ENCODE measurements around the gene OR8S1. TPM values are rescaled to one million over a fixed set of nuclear protein-coding genes. Genes with fewer than 3 reads are reported as not detected.
"Not testable (repeated sequence)": the region's sequence is repeated elsewhere in the genome, so short reads cannot be mapped to it uniquely, and the experiment has no call there.

OR8S1 gene
- total and polyA plus RNA-seq, 4 donors: not detected

DNA sequence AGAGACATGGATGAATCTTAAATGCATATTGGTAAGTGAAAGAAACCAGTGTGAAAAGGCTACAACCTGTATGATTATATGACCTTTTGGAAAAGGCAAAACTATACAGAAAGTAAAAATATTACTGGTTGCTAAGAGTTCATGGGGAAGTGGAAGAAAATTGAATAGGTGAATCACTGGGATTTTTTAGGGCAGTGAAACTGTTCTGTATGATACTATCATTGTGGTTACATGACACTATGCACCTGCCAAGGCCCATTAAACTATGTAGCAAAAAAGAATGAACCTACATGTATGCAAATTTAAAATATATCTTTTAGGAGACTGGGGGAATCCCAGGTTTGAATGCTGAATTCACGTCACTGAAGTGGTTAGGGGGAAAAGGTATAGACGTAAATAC is 12.6 kb upstream of the OR8S1 start (continued):
- TF ChIP-seq, protein P1, sequence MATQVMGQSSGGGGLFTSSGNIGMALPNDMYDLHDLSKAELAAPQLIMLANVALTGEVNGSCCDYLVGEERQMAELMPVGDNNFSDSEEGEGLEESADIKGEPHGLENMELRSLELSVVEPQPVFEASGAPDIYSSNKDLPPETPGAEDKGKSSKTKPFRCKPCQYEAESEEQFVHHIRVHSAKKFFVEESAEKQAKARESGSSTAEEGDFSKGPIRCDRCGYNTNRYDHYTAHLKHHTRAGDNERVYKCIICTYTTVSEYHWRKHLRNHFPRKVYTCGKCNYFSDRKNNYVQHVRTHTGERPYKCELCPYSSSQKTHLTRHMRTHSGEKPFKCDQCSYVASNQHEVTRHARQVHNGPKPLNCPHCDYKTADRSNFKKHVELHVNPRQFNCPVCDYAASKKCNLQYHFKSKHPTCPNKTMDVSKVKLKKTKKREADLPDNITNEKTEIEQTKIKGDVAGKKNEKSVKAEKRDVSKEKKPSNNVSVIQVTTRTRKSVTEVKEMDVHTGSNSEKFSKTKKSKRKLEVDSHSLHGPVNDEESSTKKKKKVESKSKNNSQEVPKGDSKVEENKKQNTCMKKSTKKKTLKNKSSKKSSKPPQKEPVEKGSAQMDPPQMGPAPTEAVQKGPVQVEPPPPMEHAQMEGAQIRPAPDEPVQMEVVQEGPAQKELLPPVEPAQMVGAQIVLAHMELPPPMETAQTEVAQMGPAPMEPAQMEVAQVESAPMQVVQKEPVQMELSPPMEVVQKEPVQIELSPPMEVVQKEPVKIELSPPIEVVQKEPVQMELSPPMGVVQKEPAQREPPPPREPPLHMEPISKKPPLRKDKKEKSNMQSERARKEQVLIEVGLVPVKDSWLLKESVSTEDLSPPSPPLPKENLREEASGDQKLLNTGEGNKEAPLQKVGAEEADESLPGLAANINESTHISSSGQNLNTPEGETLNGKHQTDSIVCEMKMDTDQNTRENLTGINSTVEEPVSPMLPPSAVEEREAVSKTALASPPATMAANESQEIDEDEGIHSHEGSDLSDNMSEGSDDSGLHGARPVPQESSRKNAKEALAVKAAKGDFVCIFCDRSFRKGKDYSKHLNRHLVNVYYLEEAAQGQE (IDR thresholded peaks at IDR 0.05): no peak

DNA sequence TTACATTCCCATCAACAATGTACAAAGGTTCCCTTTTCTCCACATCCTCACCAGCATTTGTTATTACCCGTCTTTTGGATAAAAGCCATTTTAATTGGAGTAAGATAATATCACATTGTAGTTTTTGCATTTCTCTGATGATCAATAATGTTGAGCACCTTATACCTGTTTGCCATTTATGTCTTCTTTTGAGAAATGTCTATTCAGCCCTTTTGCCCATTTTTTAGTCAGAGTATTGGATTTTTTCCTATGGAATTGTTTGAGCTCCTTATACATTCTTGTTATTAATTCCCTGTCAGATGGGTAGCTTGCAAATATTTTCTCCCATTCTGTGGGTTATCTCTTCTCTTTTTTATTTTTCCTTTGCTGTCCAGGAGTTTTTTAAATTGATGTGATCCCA is 10.7 kb upstream of the OR8S1 start:
- TF ChIP-seq FOXA1 (IDR thresholded peaks at IDR 0.05) (no peak), FOXA2 (IDR thresholded peaks at IDR 0.05) (no peak), RXRA (IDR thresholded peaks at IDR 0.05) (no peak)
- TF ChIP-seq, protein P2, sequence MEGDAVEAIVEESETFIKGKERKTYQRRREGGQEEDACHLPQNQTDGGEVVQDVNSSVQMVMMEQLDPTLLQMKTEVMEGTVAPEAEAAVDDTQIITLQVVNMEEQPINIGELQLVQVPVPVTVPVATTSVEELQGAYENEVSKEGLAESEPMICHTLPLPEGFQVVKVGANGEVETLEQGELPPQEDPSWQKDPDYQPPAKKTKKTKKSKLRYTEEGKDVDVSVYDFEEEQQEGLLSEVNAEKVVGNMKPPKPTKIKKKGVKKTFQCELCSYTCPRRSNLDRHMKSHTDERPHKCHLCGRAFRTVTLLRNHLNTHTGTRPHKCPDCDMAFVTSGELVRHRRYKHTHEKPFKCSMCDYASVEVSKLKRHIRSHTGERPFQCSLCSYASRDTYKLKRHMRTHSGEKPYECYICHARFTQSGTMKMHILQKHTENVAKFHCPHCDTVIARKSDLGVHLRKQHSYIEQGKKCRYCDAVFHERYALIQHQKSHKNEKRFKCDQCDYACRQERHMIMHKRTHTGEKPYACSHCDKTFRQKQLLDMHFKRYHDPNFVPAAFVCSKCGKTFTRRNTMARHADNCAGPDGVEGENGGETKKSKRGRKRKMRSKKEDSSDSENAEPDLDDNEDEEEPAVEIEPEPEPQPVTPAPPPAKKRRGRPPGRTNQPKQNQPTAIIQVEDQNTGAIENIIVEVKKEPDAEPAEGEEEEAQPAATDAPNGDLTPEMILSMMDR (IDR thresholded peaks at IDR 0.05; ENCODE audit: low read depth, low read length, missing input control): no peak
- DNase-seq (ENCODE audit: low spot score): no peak
- H3K4me1 ChIP-seq (ENCODE audit: control insufficient read depth in 4 of 4, insufficient read depth in 4 of 4, low read length in 3 of 4): no peaks in the 10 kb centered on the region
- H3K9me3 ChIP-seq (ENCODE audit: control insufficient read depth in 4 of 4, low read length in 3 of 4): peaks cover 0 to 2% (median 0%) of the 10 kb centered on the region in 4 donors
- H3K4me3 ChIP-seq (ENCODE audit: low read depth in 1 of 3, low read length in 3 of 3): no peak overlapping the region
- H3K36me3 ChIP-seq (ENCODE audit: control insufficient read depth in 4 of 4, insufficient read depth in 3 of 4, low read depth in 1 of 4, low read length in 3 of 4): no peaks in the 10 kb centered on the region
- H3K27me3 ChIP-seq (ENCODE audit: control insufficient read depth in 4 of 4, insufficient read depth in 4 of 4, low read length in 3 of 4): peaks cover 0 to 7% (median 0%) of the 10 kb centered on the region in 4 donors
- H3K9ac ChIP-seq (ENCODE audit: low read depth in 1 of 2, low read length in 2 of 2): no peak overlapping the region
- 81% methylated on average over 1 of the region's 1 CpG for WGBS
- H3K27ac ChIP-seq (ENCODE audit: low read depth in 1 of 2, low read length in 2 of 2): no peak overlapping the region

DNA sequence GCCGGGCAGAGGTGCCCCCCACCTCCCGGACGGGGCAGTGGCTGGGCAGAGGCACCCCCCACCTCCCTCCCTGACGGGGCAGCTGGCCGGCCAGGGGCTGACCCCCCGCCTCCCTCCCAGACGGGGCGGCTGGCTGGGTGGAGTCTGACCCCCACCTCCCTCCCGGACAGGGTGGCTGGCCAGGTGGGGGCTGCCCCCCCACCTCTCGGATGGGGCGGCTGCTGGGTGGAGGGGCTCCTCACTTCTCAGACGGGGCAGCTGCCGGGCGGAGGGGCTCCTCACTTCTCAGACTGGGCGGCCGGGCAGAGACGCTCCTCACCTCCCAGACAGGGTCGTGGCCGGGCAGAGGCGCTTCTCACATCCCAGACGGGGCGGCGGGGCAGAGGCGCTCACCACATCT is 5.1 kb upstream of the OR8S1 start:
- not testable (repeated sequence) for DNase-seq (ENCODE audit: low spot score); H3K4me1 ChIP-seq (ENCODE audit: control insufficient read depth in 4 of 4, insufficient read depth in 4 of 4, low read length in 3 of 4); H3K9me3 ChIP-seq (ENCODE audit: control insufficient read depth in 4 of 4, low read length in 3 of 4); H3K36me3 ChIP-seq (ENCODE audit: control insufficient read depth in 4 of 4, insufficient read depth in 3 of 4, low read depth in 1 of 4, low read length in 3 of 4); H3K27me3 ChIP-seq (ENCODE audit: control insufficient read depth in 4 of 4, insufficient read depth in 4 of 4, low read length in 3 of 4); H3K27ac ChIP-seq (ENCODE audit: low read depth in 1 of 2, low read length in 2 of 2); H3K4me3 ChIP-seq (ENCODE audit: low read depth in 1 of 3, low read length in 3 of 3); H3K9ac ChIP-seq (ENCODE audit: low read depth in 1 of 2, low read length in 2 of 2)
- 91% methylated on average over 24 of the region's 24 CpGs for WGBS

DNA sequence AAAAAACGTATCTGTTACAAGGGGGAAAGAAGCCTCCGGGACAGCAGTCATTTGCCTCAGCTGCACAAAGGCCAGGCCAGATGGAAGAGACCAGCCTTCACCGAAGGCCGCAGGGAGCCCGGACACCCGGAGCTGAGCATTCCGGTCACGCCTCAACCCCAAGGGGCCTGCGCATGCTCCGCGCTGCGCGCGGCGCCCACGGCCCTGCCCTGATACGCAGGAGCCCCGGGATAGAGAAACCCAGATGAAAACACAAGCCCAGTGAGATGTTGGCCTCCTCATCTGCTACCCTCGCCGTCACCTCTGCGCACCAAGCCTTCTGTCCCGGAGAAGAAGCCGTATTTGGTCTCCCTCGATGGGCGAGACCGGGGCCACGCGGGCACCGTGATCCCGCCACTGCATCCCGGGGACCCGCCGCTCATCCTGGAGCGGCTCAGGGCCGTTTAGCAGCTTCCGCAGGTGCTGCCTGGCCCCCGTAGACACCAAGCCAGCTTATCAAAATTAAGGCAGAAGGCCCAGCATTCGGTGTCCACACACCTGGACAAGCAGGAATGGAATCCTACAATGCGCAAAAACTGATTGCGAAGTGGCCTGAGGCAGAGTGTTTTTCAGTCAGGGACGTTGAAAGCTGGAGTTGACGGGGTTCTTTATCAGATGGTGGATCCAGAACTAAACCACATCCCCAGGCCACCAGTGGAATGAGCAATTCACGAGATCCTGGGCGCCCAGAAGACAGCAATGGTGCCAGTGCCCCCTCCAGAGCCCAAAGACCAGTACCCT is 2.6 kb downstream of the OR8S1 start:
- Histone ChIP-seq H3K4me1 (ENCODE audit: control insufficient read depth in 4 of 4, insufficient read depth in 4 of 4, low read length in 3 of 4) (no peaks in the 10 kb centered on the region), H3K27ac (ENCODE audit: low read depth in 1 of 2, low read length in 2 of 2) (no peak overlapping the region), H3K9me3 (ENCODE audit: control insufficient read depth in 4 of 4, low read length in 3 of 4) (no peaks in the 10 kb centered on the region), H3K4me3 (ENCODE audit: low read depth in 1 of 3, low read length in 3 of 3) (no peak overlapping the region), H3K36me3 (ENCODE audit: control insufficient read depth in 4 of 4, insufficient read depth in 3 of 4, low read depth in 1 of 4, low read length in 3 of 4) (no peaks in the 10 kb centered on the region), H3K27me3 (ENCODE audit: control insufficient read depth in 4 of 4, insufficient read depth in 4 of 4, low read length in 3 of 4) (peaks cover 0 to 5% (median 0%) of the 10 kb centered on the region in 4 donors), H3K9ac (ENCODE audit: low read depth in 1 of 2, low read length in 2 of 2) (no peak overlapping the region)
- 90% methylated on average over 44 of the region's 44 CpGs for WGBS
- DNase-seq (ENCODE audit: low spot score): no peak
- TF ChIP-seq HNF4A (conservative IDR thresholded peaks at IDR 0.05) (no peak), GABPA (IDR thresholded peaks at IDR 0.05 in 1 of 2, conservative IDR thresholded peaks at IDR 0.05 in 1 of 2) (no peak), JUND (IDR thresholded peaks at IDR 0.05) (no peak), SP1 (IDR thresholded peaks at IDR 0.05) (no peak)
- TF ChIP-seq, protein P3, sequence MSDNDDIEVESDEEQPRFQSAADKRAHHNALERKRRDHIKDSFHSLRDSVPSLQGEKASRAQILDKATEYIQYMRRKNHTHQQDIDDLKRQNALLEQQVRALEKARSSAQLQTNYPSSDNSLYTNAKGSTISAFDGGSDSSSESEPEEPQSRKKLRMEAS (IDR thresholded peaks at IDR 0.05): no peak
- TF ChIP-seq, protein P2 (IDR thresholded peaks at IDR 0.05; ENCODE audit: low read depth, low read length, missing input control): no peak
- TF ChIP-seq, protein P1 (IDR thresholded peaks at IDR 0.05): no peak
